Activated CD8-positive, alpha-beta T cell treated with anti-CD3 and anti-CD28 coated beads for 36 hours (primary cell): ENCODE measurements around the gene CLCA1. TPM values are rescaled to one million over a fixed set of nuclear protein-coding genes. Genes with fewer than 3 reads are reported as not detected.
A peak's percentile ranks its signal among the peaks of the same experiment; 100 is the strongest.

Experiments used
- ATAC-seq: fragments of 200-7000 bp; cut with Tn5 transposase; one replicate; pipeline ENCODE4 v1.10.0; 2021; ENCODE audit warnings: mild to moderate bottlenecking, moderate library complexity
- CTCF ChIA-PET: fragments of 350-600 bp; sonication (Branson Sonifier 250); formaldehyde crosslinking; loops from one replicate; lab custom pipeline; 2021; ENCODE audit warnings: antibody characterized with exemption; lab: Charles Lee
- POLR2A ChIA-PET: fragments of 350-600 bp; sonication (Branson Sonifier 250); formaldehyde crosslinking; loops from one replicate; lab custom pipeline; 2021; ENCODE audit warnings: antibody characterized with exemption; lab: Charles Lee
- DNase-seq: peaks from one replicate; pipeline ENCODE4 v3.0.0-alpha.2; 2020
- H3K27ac Mint-ChIP-seq: one replicate; pipeline ENCODE4 v1.8.0; 2021; ENCODE audit warnings: mild to moderate bottlenecking, mixed read lengths
- H3K27me3 Mint-ChIP-seq: one replicate; pipeline ENCODE4 v1.8.0; 2021; ENCODE audit warnings: mixed read lengths
- H3K36me3 Mint-ChIP-seq: one replicate; pipeline ENCODE4 v1.8.0; 2021; ENCODE audit warnings: low read depth, mixed read lengths
- H3K4me1 Mint-ChIP-seq: one replicate; pipeline ENCODE4 v1.8.0; 2021; ENCODE audit warnings: low read depth, mixed read lengths
- H3K4me3 Mint-ChIP-seq: one replicate; pipeline ENCODE4 v1.8.0; 2021; ENCODE audit warnings: mild to moderate bottlenecking, moderate library complexity, mixed read lengths
- H3K9me3 Mint-ChIP-seq: one replicate; pipeline ENCODE4 v1.8.0; 2021; ENCODE audit warnings: mixed read lengths
- CTCF ChIP-seq: fragments of 200-600 bp; IDR thresholded peaks from one replicate; pipeline ENCODE4 v1.8.0; 2022; ENCODE audit warnings: antibody characterized with exemption, mild to moderate bottlenecking
- intact Hi-C: fragments of 100-400 bp; cut with micrococcal nuclease; formaldehyde crosslinking; loops from one replicate; pipeline ENCODE4 v1.10.0; 2022
- total RNA-seq, 2 experiments: library from RNA; stranded (reverse); gene quantifications; one replicate each; pipeline ENCODE4 v1.2.3, GENCODE V29; 2021

Gene CLCA1
- total RNA-seq, 2 experiments from 2014 or later, result not detected

GRCh38 chr1:86435327-86435726 lies 33.4 kb upstream of the CLCA1 start:
- Mint-ChIP-seq H3K27me3 (peaks cover 11% of the 10 kb centered on the region), H3K9me3 (no peaks in the 10 kb centered on the region), H3K4me1 (no peaks in the 10 kb centered on the region), H3K4me3 (no peak overlapping the region), H3K36me3 (no peaks in the 10 kb centered on the region), H3K27ac (no peak overlapping the region)
- no peak for TF ChIP-seq CTCF
- CTCF ChIA-PET, result interaction anchor here (0.9 to 2.1 kb wide), 2 partner anchors 11 to 64 kb away, joined by 3 to 12 read pairs; partner anchors contain the start of gene CLCA2
- POLR2A ChIA-PET, result no interaction called here
- DNase-seq (no peak), ATAC-seq (no peak)
- intact Hi-C loops, result no loop called here

GRCh38 chr1:86436041-86436440 lies 32.7 kb upstream of the CLCA1 start:
- DNase-seq (no peak), ATAC-seq (no peak)
- Mint-ChIP-seq H3K36me3 (no peaks in the 10 kb centered on the region), H3K4me1 (no peaks in the 10 kb centered on the region), H3K27ac (no peak overlapping the region), H3K4me3 (no peak overlapping the region), H3K27me3 (peaks cover 11% of the 10 kb centered on the region), H3K9me3 (no peaks in the 10 kb centered on the region)
- intact Hi-C loops, result no loop called here
- ChIA-PET POLR2A (no interaction called here), CTCF (interaction anchor here (0.9 to 2.1 kb wide), 2 partner anchors 12 to 64 kb away, joined by 3 to 12 read pairs; partner anchors contain the start of gene CLCA2)
- no peak for TF ChIP-seq CTCF

GRCh38 chr1:86441581-86441980 lies 27.1 kb upstream of the CLCA1 start:
- Mint-ChIP-seq H3K9me3 (no peaks in the 10 kb centered on the region), H3K4me3 (no peak overlapping the region), H3K4me1 (peaks cover 7% of the 10 kb centered on the region), H3K27me3 (peaks cover 8% of the 10 kb centered on the region), H3K36me3 (no peaks in the 10 kb centered on the region), H3K27ac (no peak overlapping the region)
- ATAC-seq, result no peak
- no peak for TF ChIP-seq CTCF
- CTCF ChIA-PET, result interaction anchor here (1.0 to 2.0 kb wide), 4 partner anchors 18 to 57 kb away, joined by 3 to 11 read pairs (median 3); no protein-coding TSS in a partner anchor
- POLR2A ChIA-PET, result no interaction called here
- intact Hi-C loops, result no loop called here
- DNase-seq, result peak; percentile 13

- H3K27me3 Mint-ChIP-seq, result peaks cover 8% of the 10 kb centered on the region
- no peak for TF ChIP-seq CTCF
- ATAC-seq, result no peak
- H3K36me3 Mint-ChIP-seq, result no peaks in the 10 kb centered on the region
- CTCF ChIA-PET, result interaction anchor here (1.1 to 2.0 kb wide), 3 partner anchors 18 to 41 kb away, joined by 3 to 11 read pairs (median 3); no protein-coding TSS in a partner anchor
- H3K4me3 Mint-ChIP-seq, result no peak overlapping the region
- POLR2A ChIA-PET, result no interaction called here
- no peak for DNase-seq
- H3K27ac Mint-ChIP-seq, result no peak overlapping the region
- H3K9me3 Mint-ChIP-seq, result no peaks in the 10 kb centered on the region
- intact Hi-C loops, result no loop called here
- peaks cover 7% of the 10 kb centered on the region for H3K4me1 Mint-ChIP-seq
Measured at GRCh38 chr1:86441997-86442396, 26.7 kb upstream of the CLCA1 start.

- CTCF ChIA-PET, result interaction anchor here (0.9 to 1.0 kb wide), 2 partner anchors 8 to 10 kb away, joined by 3 to 4 read pairs; no protein-coding TSS in a partner anchor
Measured at GRCh38 chr1:86445919-86446318, 22.8 kb upstream of the CLCA1 start.

More at GRCh38 chr1:86445919-86446318, 22.8 kb upstream of the CLCA1 start:
- Mint-ChIP-seq H3K27me3 (no peaks in the 10 kb centered on the region), H3K4me1 (peaks cover 7% of the 10 kb centered on the region), H3K27ac (no peak overlapping the region), H3K9me3 (no peaks in the 10 kb centered on the region), H3K4me3 (no peak overlapping the region), H3K36me3 (no peaks in the 10 kb centered on the region)
- no peak for TF ChIP-seq CTCF
- intact Hi-C loops, result no loop called here
- ATAC-seq, result no peak
- no peak for DNase-seq
- POLR2A ChIA-PET, result no interaction called here
